ENCODE measurements around the gene ZMYND15.

DNA sequence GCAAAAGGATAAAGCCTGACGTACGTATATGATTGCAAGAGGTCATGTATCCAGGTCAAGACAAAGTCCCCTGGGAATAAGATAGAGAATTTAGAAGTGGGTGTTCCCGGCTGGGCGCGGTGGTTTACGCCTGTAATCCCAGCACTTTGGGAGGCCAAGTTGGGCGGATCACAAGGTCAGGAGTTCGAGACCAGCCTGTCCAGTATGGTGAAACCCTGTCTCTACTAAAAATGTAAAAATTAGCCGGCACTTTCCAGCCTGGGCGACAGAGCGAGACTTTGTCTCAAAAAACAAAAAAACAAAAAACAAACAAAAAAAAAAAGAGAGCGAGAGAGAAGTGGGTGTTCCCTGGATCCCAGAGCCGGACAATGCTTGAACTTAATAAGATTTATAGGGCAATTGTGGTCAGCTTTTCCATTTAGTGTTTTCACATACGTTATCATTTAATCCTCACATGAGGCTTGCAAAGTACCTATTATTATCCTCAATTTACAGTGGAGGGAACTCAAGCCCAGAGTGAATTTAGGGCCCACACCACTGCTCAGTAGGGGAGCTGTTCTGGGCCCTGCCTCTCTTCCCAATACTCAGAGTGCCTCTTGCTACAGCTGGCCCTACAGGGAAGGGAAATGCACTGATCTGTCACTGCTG is 48.6 kb downstream of the ZMYND15 start:
- TF ChIP-seq, protein P1, sequence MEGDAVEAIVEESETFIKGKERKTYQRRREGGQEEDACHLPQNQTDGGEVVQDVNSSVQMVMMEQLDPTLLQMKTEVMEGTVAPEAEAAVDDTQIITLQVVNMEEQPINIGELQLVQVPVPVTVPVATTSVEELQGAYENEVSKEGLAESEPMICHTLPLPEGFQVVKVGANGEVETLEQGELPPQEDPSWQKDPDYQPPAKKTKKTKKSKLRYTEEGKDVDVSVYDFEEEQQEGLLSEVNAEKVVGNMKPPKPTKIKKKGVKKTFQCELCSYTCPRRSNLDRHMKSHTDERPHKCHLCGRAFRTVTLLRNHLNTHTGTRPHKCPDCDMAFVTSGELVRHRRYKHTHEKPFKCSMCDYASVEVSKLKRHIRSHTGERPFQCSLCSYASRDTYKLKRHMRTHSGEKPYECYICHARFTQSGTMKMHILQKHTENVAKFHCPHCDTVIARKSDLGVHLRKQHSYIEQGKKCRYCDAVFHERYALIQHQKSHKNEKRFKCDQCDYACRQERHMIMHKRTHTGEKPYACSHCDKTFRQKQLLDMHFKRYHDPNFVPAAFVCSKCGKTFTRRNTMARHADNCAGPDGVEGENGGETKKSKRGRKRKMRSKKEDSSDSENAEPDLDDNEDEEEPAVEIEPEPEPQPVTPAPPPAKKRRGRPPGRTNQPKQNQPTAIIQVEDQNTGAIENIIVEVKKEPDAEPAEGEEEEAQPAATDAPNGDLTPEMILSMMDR (conservative IDR thresholded peaks at IDR 0.05; ENCODE audit: low read depth, low read length), result no peak
- TF ChIP-seq NFE2L2 (IDR thresholded peaks at IDR 0.05; ENCODE audit: low read depth, low read length) (no peak), POLR2A (IDR thresholded peaks at IDR 0.05; ENCODE audit: low read depth, low read length) (no peak), BHLHE40 (IDR thresholded peaks at IDR 0.05; ENCODE audit: low read depth, low read length) (no peak), CEBPB (IDR thresholded peaks at IDR 0.05; ENCODE audit: low read depth, low read length) (no peak), RCOR1 (IDR thresholded peaks at IDR 0.05; ENCODE audit: insufficient replicate concordance, low read length) (no peak), MAFK (IDR thresholded peaks at IDR 0.05; ENCODE audit: low read depth, low read length) (no peak), RAD21 (IDR thresholded peaks at IDR 0.05; ENCODE audit: low read length) (no peak), SMC3 (IDR thresholded peaks at IDR 0.05; ENCODE audit: low read depth, low read length) (no peak), RFX5 (IDR thresholded peaks at IDR 0.05; ENCODE audit: low read depth, low read length) (no peak)
- TF ChIP-seq, protein P2, sequence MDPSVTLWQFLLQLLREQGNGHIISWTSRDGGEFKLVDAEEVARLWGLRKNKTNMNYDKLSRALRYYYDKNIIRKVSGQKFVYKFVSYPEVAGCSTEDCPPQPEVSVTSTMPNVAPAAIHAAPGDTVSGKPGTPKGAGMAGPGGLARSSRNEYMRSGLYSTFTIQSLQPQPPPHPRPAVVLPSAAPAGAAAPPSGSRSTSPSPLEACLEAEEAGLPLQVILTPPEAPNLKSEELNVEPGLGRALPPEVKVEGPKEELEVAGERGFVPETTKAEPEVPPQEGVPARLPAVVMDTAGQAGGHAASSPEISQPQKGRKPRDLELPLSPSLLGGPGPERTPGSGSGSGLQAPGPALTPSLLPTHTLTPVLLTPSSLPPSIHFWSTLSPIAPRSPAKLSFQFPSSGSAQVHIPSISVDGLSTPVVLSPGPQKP (IDR thresholded peaks at IDR 0.05; ENCODE audit: borderline replicate concordance, low read depth, low read length), result no peak
